Measurements from ENCODE around the gene CUL9.

CUL9 gene

GRCh38 chr6:43257367-43258145 lies 75.6 kb downstream of the CUL9 start:
- no peak for DNase-seq (ENCODE audit: low spot score)

GRCh38 chr6:43258180-43258579 lies 76.2 kb downstream of the CUL9 start:
- no peak for DNase-seq (ENCODE audit: low spot score)

GRCh38 chr6:43258807-43259686 lies 77.1 kb downstream of the CUL9 start:
- no peak for DNase-seq (ENCODE audit: low spot score)

- DNase-seq (ENCODE audit: low spot score): no peak
These were observed 78.8 kb downstream of the CUL9 start for GRCh38 chr6:43260791-43261190.

- no peak for DNase-seq (ENCODE audit: low spot score)
These were observed 79.2 kb downstream of the CUL9 start for GRCh38 chr6:43261198-43261597.

GRCh38 chr6:43262000-43262779 lies 80.2 kb downstream of the CUL9 start:
- DNase-seq (ENCODE audit: low spot score): no peak

GRCh38 chr6:43262780-43263313 lies 80.9 kb downstream of the CUL9 start:
- DNase-seq (ENCODE audit: low spot score): no peak

- DNase-seq (ENCODE audit: low spot score): peak; percentile 95
These were observed 81.5 kb downstream of the CUL9 start for GRCh38 chr6:43263314-43264178.

- DNase-seq (ENCODE audit: low spot score): no peak
These were observed 82.7 kb downstream of the CUL9 start for GRCh38 chr6:43264599-43265145.

- DNase-seq (ENCODE audit: low spot score): no peak
These were observed 83.6 kb downstream of the CUL9 start for GRCh38 chr6:43265564-43265963.

- no peak for DNase-seq (ENCODE audit: low spot score)
These were observed 85.8 kb downstream of the CUL9 start for GRCh38 chr6:43267619-43268354.

- DNase-seq (ENCODE audit: low spot score): no peak
These were observed 86.3 kb downstream of the CUL9 start for GRCh38 chr6:43268355-43268700.

GRCh38 chr6:43268782-43269272 lies 86.8 kb downstream of the CUL9 start:
- no peak for DNase-seq (ENCODE audit: low spot score)

GRCh38 chr6:43269273-43270007 lies 87.4 kb downstream of the CUL9 start:
- DNase-seq (ENCODE audit: low spot score): peak; percentile 56

- DNase-seq (ENCODE audit: low spot score): no peak
These were observed 89.3 kb downstream of the CUL9 start for GRCh38 chr6:43271103-43271815.

- no peak for DNase-seq (ENCODE audit: low spot score)
These were observed 89.9 kb downstream of the CUL9 start for GRCh38 chr6:43271944-43272343.

- DNase-seq (ENCODE audit: low spot score): no peak
These were observed 91.7 kb downstream of the CUL9 start for GRCh38 chr6:43273707-43274106.

Measured in AG20443 (cell line).